Measurements from ENCODE around the gene DEFB132. TPM values are rescaled to one million over a fixed set of nuclear protein-coding genes. Genes with fewer than 3 reads are reported as not detected.
"Not testable (repeated sequence)": the region's sequence is repeated elsewhere in the genome, so short reads cannot be mapped to it uniquely, and the experiment has no call there.

Gene DEFB132
- total and polyA plus RNA-seq, 4 donors = 0.08 TPM; not detected in 2

- TF ChIP-seq HNF4G (IDR thresholded peaks at IDR 0.05) (no peak), FOXA2 (IDR thresholded peaks at IDR 0.05) (no peak), SP1 (IDR thresholded peaks at IDR 0.05) (no peak), RAD21 (IDR thresholded peaks at IDR 0.05) (no peak), TAF1 (conservative IDR thresholded peaks at IDR 0.05) (no peak)
These were observed 36.2 kb upstream of the DEFB132 start (continued) for GRCh38 chr20:221258-221830.

GRCh38 chr20:225879-226278 lies 31.6 kb upstream of the DEFB132 start:
- not testable (repeated sequence) for DNase-seq (ENCODE audit: low spot score); H3K4me3 ChIP-seq (ENCODE audit: low read depth in 1 of 3, low read length in 3 of 3); H3K9me3 ChIP-seq (ENCODE audit: control insufficient read depth in 4 of 4, low read length in 3 of 4); H3K9ac ChIP-seq (ENCODE audit: low read depth in 1 of 2, low read length in 2 of 2); H3K36me3 ChIP-seq (ENCODE audit: control insufficient read depth in 4 of 4, insufficient read depth in 3 of 4, low read depth in 1 of 4, low read length in 3 of 4); H3K27me3 ChIP-seq (ENCODE audit: control insufficient read depth in 4 of 4, insufficient read depth in 4 of 4, low read length in 3 of 4); H3K4me1 ChIP-seq (ENCODE audit: control insufficient read depth in 4 of 4, insufficient read depth in 4 of 4, low read length in 3 of 4); H3K27ac ChIP-seq (ENCODE audit: low read depth in 1 of 2, low read length in 2 of 2)
- 81% methylated on average over 3 of the region's 3 CpGs for WGBS

DNA sequence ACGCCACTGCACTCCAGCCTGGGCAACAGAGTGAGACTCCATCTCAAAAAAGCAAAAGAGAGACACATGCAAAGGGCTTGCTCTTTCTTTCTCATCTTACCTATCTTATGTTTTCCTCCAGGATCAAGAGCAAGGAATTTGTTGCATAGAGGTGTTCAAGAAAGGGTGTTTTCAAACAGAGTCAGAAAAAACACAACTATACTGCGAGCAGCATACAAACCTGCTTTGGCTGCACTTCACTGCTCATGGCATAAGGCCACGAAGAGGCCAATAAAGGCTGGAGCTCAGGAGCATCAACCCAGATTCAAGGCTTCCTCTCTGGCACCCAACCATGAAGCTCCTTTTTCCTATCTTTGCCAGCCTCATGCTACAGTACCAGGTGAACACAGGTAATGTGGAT lies 30.6 kb upstream of the DEFB132 start, which contains the start of gene DEFB129:
DEFB129 (plus strand) TSS at position 301 of the 400 bp plus-strand sequence; CDS start at position 332, 31 bp downstream.
- no peaks in the 10 kb centered on the region for H3K36me3 ChIP-seq (ENCODE audit: control insufficient read depth in 4 of 4, insufficient read depth in 3 of 4, low read depth in 1 of 4, low read length in 3 of 4)
- no peak within 1 kb of the TSS for H3K9ac ChIP-seq (ENCODE audit: low read depth in 1 of 2, low read length in 2 of 2)
- H3K4me1 ChIP-seq (ENCODE audit: control insufficient read depth in 4 of 4, insufficient read depth in 4 of 4, low read length in 3 of 4) = no peaks in the 10 kb centered on the region
- 85% methylated on average over 3 of the region's 3 CpGs for WGBS
- H3K27me3 ChIP-seq (ENCODE audit: control insufficient read depth in 4 of 4, insufficient read depth in 4 of 4, low read length in 3 of 4) = peaks cover 0 to 3% (median 0%) of the 10 kb centered on the region in 4 donors
- no peaks in the 10 kb centered on the region for H3K9me3 ChIP-seq (ENCODE audit: control insufficient read depth in 4 of 4, low read length in 3 of 4)
- DNase-seq (ENCODE audit: low spot score) = no peak
- TF ChIP-seq YY1 (IDR thresholded peaks at IDR 0.05) = no peak
- TF ChIP-seq SP1 (IDR thresholded peaks at IDR 0.05) = no peak
- no peak for TF ChIP-seq NR2F2 (IDR thresholded peaks at IDR 0.05)
- TF ChIP-seq GABPA (IDR thresholded peaks at IDR 0.05 in 1 of 2, conservative IDR thresholded peaks at IDR 0.05 in 1 of 2) = no peak
- TF ChIP-seq RXRA (IDR thresholded peaks at IDR 0.05) = no peak
- TF ChIP-seq TAF1 (conservative IDR thresholded peaks at IDR 0.05) = no peak
- no peak for TF ChIP-seq ATF3 (IDR thresholded peaks at IDR 0.05)
- no peak for TF ChIP-seq ZBTB33 (IDR thresholded peaks at IDR 0.05)
- no peak for TF ChIP-seq HNF4A (conservative IDR thresholded peaks at IDR 0.05)
- no peak for TF ChIP-seq RAD21 (IDR thresholded peaks at IDR 0.05)
- no peak for TF ChIP-seq HNF4G (IDR thresholded peaks at IDR 0.05)
- TF ChIP-seq MAX (IDR thresholded peaks at IDR 0.05) = no peak
- no peak within 1 kb of the TSS for H3K27ac ChIP-seq (ENCODE audit: low read depth in 1 of 2, low read length in 2 of 2)
- H3K4me3 ChIP-seq (ENCODE audit: low read depth in 1 of 3, low read length in 3 of 3) = no peak within 1 kb of the TSS

- TF ChIP-seq RXRA (IDR thresholded peaks at IDR 0.05) (no peak), YY1 (IDR thresholded peaks at IDR 0.05) (no peak), TAF1 (conservative IDR thresholded peaks at IDR 0.05) (no peak), FOXA2 (IDR thresholded peaks at IDR 0.05) (no peak), REST (IDR thresholded peaks at IDR 0.05) (no peak), RAD21 (IDR thresholded peaks at IDR 0.05) (no peak), JUND (IDR thresholded peaks at IDR 0.05) (no peak), GABPA (IDR thresholded peaks at IDR 0.05 in 1 of 2, conservative IDR thresholded peaks at IDR 0.05 in 1 of 2) (no peak), HNF4A (conservative IDR thresholded peaks at IDR 0.05) (no peak)
- TF ChIP-seq, protein P1, sequence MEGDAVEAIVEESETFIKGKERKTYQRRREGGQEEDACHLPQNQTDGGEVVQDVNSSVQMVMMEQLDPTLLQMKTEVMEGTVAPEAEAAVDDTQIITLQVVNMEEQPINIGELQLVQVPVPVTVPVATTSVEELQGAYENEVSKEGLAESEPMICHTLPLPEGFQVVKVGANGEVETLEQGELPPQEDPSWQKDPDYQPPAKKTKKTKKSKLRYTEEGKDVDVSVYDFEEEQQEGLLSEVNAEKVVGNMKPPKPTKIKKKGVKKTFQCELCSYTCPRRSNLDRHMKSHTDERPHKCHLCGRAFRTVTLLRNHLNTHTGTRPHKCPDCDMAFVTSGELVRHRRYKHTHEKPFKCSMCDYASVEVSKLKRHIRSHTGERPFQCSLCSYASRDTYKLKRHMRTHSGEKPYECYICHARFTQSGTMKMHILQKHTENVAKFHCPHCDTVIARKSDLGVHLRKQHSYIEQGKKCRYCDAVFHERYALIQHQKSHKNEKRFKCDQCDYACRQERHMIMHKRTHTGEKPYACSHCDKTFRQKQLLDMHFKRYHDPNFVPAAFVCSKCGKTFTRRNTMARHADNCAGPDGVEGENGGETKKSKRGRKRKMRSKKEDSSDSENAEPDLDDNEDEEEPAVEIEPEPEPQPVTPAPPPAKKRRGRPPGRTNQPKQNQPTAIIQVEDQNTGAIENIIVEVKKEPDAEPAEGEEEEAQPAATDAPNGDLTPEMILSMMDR (IDR thresholded peaks at IDR 0.05; ENCODE audit: low read depth, low read length, missing input control) = no peak
- no peak overlapping the region for H3K4me3 ChIP-seq (ENCODE audit: low read depth in 1 of 3, low read length in 3 of 3)
- no peaks in the 10 kb centered on the region for H3K36me3 ChIP-seq (ENCODE audit: control insufficient read depth in 4 of 4, insufficient read depth in 3 of 4, low read depth in 1 of 4, low read length in 3 of 4)
- H3K4me1 ChIP-seq (ENCODE audit: control insufficient read depth in 4 of 4, insufficient read depth in 4 of 4, low read length in 3 of 4) = no peaks in the 10 kb centered on the region
- H3K9me3 ChIP-seq (ENCODE audit: control insufficient read depth in 4 of 4, low read length in 3 of 4) = no peaks in the 10 kb centered on the region
- no peak overlapping the region for H3K27ac ChIP-seq (ENCODE audit: low read depth in 1 of 2, low read length in 2 of 2)
- no peak overlapping the region for H3K9ac ChIP-seq (ENCODE audit: low read depth in 1 of 2, low read length in 2 of 2)
- DNase-seq (ENCODE audit: low spot score) = no peak
- peaks cover 0 to 3% (median 0%) of the 10 kb centered on the region in 4 donors for H3K27me3 ChIP-seq (ENCODE audit: control insufficient read depth in 4 of 4, insufficient read depth in 4 of 4, low read length in 3 of 4)
- WGBS = 74% methylated on average over 3 of the region's 3 CpGs
These were observed 30.0 kb upstream of the DEFB132 start for GRCh38 chr20:227439-228105.
